Dendritic cell treated with granulocyte-macrophage colony-stimulating factor and Interleukin-4, amounts not matched to agents 40 ng/mL and 50 ng/mL, for 4 days (primary cell): Measurements from ENCODE around the gene LRRN2.

Source experiments
- H3K27ac Mint-ChIP-seq: one replicate; pipeline ENCODE4 v1.8.0; 2022; ENCODE audit warnings: mild to moderate bottlenecking, mixed read lengths
- H3K27me3 Mint-ChIP-seq: one replicate; pipeline ENCODE4 v1.8.0; 2022; ENCODE audit warnings: mild to moderate bottlenecking, mixed read lengths
- H3K36me3 Mint-ChIP-seq: one replicate; pipeline ENCODE4 v1.8.0; 2022; ENCODE audit warnings: low read depth, mixed read lengths
- H3K4me1 Mint-ChIP-seq: one replicate; pipeline ENCODE4 v1.8.0; 2022; ENCODE audit warnings: low read depth, mixed read lengths
- H3K4me3 Mint-ChIP-seq: one replicate; pipeline ENCODE4 v1.8.0; 2022; ENCODE audit warnings: mild to moderate bottlenecking, moderate library complexity, mixed read lengths
- H3K9me3 Mint-ChIP-seq: one replicate; pipeline ENCODE4 v1.8.0; 2022; ENCODE audit warnings: mixed read lengths
- intact Hi-C: fragments of 100-400 bp; cut with micrococcal nuclease; formaldehyde crosslinking; loops from one replicate; pipeline ENCODE4 v1.15.0; 2022

Gene LRRN2

GRCh38 chr1:204651843-204652421 is 33.6 kb downstream of the LRRN2 start:
- peaks cover 20% of the 10 kb centered on the region for H3K4me1 Mint-ChIP-seq
- H3K36me3 Mint-ChIP-seq: no peaks in the 10 kb centered on the region
- intact Hi-C loops: no loop called here
- H3K4me3 Mint-ChIP-seq: no peak overlapping the region
- no peak overlapping the region for H3K27ac Mint-ChIP-seq
- no peaks in the 10 kb centered on the region for H3K9me3 Mint-ChIP-seq
- H3K27me3 Mint-ChIP-seq: peaks cover 41% of the 10 kb centered on the region

- H3K36me3 Mint-ChIP-seq: no peaks in the 10 kb centered on the region
- intact Hi-C loops: no loop called here
- H3K4me3 Mint-ChIP-seq: no peak overlapping the region
- H3K27me3 Mint-ChIP-seq: peaks cover 43% of the 10 kb centered on the region
- peaks cover 20% of the 10 kb centered on the region for H3K4me1 Mint-ChIP-seq
- no peak overlapping the region for H3K27ac Mint-ChIP-seq
- H3K9me3 Mint-ChIP-seq: no peaks in the 10 kb centered on the region
These were observed 34.5 kb downstream of the LRRN2 start for GRCh38 chr1:204650911-204651570.

GRCh38 chr1:204649721-204650521 is 35.6 kb downstream of the LRRN2 start:
- H3K27ac Mint-ChIP-seq: no peak overlapping the region
- no peaks in the 10 kb centered on the region for H3K9me3 Mint-ChIP-seq
- H3K27me3 Mint-ChIP-seq: peaks cover 40% of the 10 kb centered on the region
- intact Hi-C loops: no loop called here
- H3K36me3 Mint-ChIP-seq: no peaks in the 10 kb centered on the region
- no peak overlapping the region for H3K4me3 Mint-ChIP-seq
- H3K4me1 Mint-ChIP-seq: peaks cover 20% of the 10 kb centered on the region

GRCh38 chr1:204648576-204648975 is 37.0 kb downstream of the LRRN2 start:
- Mint-ChIP-seq H3K27ac (no peak overlapping the region), H3K4me1 (peaks cover 20% of the 10 kb centered on the region), H3K4me3 (no peak overlapping the region), H3K27me3 (peaks cover 46% of the 10 kb centered on the region), H3K36me3 (no peaks in the 10 kb centered on the region), H3K9me3 (no peaks in the 10 kb centered on the region)
- intact Hi-C loops: no loop called here

- Mint-ChIP-seq H3K27me3 (peaks cover 41% of the 10 kb centered on the region), H3K9me3 (no peaks in the 10 kb centered on the region), H3K36me3 (no peaks in the 10 kb centered on the region), H3K4me3 (no peak overlapping the region), H3K27ac (no peak overlapping the region), H3K4me1 (peaks cover 20% of the 10 kb centered on the region)
- intact Hi-C loops: no loop called here
These were observed 37.8 kb downstream of the LRRN2 start for GRCh38 chr1:204647805-204648153.

GRCh38 chr1:204647114-204647804 is 38.3 kb downstream of the LRRN2 start:
- Mint-ChIP-seq H3K4me1 (peaks cover 20% of the 10 kb centered on the region), H3K4me3 (no peak overlapping the region), H3K27ac (no peak overlapping the region), H3K9me3 (no peaks in the 10 kb centered on the region), H3K27me3 (peaks cover 41% of the 10 kb centered on the region), H3K36me3 (no peaks in the 10 kb centered on the region)
- intact Hi-C loops: no loop called here

- Mint-ChIP-seq H3K27me3 (peaks cover 26% of the 10 kb centered on the region), H3K36me3 (no peaks in the 10 kb centered on the region), H3K27ac (no peak overlapping the region), H3K4me3 (no peak overlapping the region), H3K4me1 (peaks cover 20% of the 10 kb centered on the region), H3K9me3 (no peaks in the 10 kb centered on the region)
- intact Hi-C loops: no loop called here
These were observed 39.9 kb downstream of the LRRN2 start for GRCh38 chr1:204645666-204646065.

- H3K27ac Mint-ChIP-seq: no peak overlapping the region
- no peaks in the 10 kb centered on the region for H3K9me3 Mint-ChIP-seq
- H3K36me3 Mint-ChIP-seq: no peaks in the 10 kb centered on the region
- peaks cover 21% of the 10 kb centered on the region for H3K27me3 Mint-ChIP-seq
- intact Hi-C loops: no loop called here
- H3K4me1 Mint-ChIP-seq: peaks cover 20% of the 10 kb centered on the region
- H3K4me3 Mint-ChIP-seq: no peak overlapping the region
These were observed 40.3 kb downstream of the LRRN2 start for GRCh38 chr1:204645251-204645650.

GRCh38 chr1:204643503-204643902 is 42.0 kb downstream of the LRRN2 start:
- peaks cover 18% of the 10 kb centered on the region for H3K27me3 Mint-ChIP-seq
- intact Hi-C loops: no loop called here
- no peak overlapping the region for H3K27ac Mint-ChIP-seq
- H3K4me1 Mint-ChIP-seq: peaks cover 10% of the 10 kb centered on the region
- H3K9me3 Mint-ChIP-seq: no peaks in the 10 kb centered on the region
- H3K4me3 Mint-ChIP-seq: no peak overlapping the region
- no peaks in the 10 kb centered on the region for H3K36me3 Mint-ChIP-seq

GRCh38 chr1:204641936-204642335 is 43.6 kb downstream of the LRRN2 start:
- H3K27ac Mint-ChIP-seq: no peak overlapping the region
- intact Hi-C loops: no loop called here
- H3K36me3 Mint-ChIP-seq: no peaks in the 10 kb centered on the region
- peaks cover 18% of the 10 kb centered on the region for H3K27me3 Mint-ChIP-seq
- no peaks in the 10 kb centered on the region for H3K9me3 Mint-ChIP-seq
- no peaks in the 10 kb centered on the region for H3K4me1 Mint-ChIP-seq
- H3K4me3 Mint-ChIP-seq: no peak overlapping the region

- intact Hi-C loops: no loop called here
- H3K27me3 Mint-ChIP-seq: peaks cover 18% of the 10 kb centered on the region
- H3K36me3 Mint-ChIP-seq: no peaks in the 10 kb centered on the region
- no peak overlapping the region for H3K27ac Mint-ChIP-seq
- H3K9me3 Mint-ChIP-seq: no peaks in the 10 kb centered on the region
- no peak overlapping the region for H3K4me3 Mint-ChIP-seq
- no peaks in the 10 kb centered on the region for H3K4me1 Mint-ChIP-seq
These were observed 44.1 kb downstream of the LRRN2 start for GRCh38 chr1:204641455-204641854.

GRCh38 chr1:204640578-204640977 is 45.0 kb downstream of the LRRN2 start:
- Mint-ChIP-seq H3K27me3 (peaks cover 14% of the 10 kb centered on the region), H3K36me3 (no peaks in the 10 kb centered on the region), H3K27ac (no peak overlapping the region), H3K4me1 (no peaks in the 10 kb centered on the region), H3K9me3 (no peaks in the 10 kb centered on the region), H3K4me3 (no peak overlapping the region)
- intact Hi-C loops: no loop called here

GRCh38 chr1:204634260-204634910 is 51.2 kb downstream of the LRRN2 start:
- Mint-ChIP-seq H3K4me3 (no peak overlapping the region), H3K27ac (no peak overlapping the region), H3K27me3 (peaks cover 10% of the 10 kb centered on the region), H3K36me3 (no peaks in the 10 kb centered on the region), H3K9me3 (peaks cover 5% of the 10 kb centered on the region), H3K4me1 (no peaks in the 10 kb centered on the region)
- intact Hi-C loops: no loop called here

GRCh38 chr1:204633665-204634064 is 51.9 kb downstream of the LRRN2 start:
- H3K27ac Mint-ChIP-seq: no peak overlapping the region
- intact Hi-C loops: no loop called here
- peaks cover 12% of the 10 kb centered on the region for H3K9me3 Mint-ChIP-seq
- H3K27me3 Mint-ChIP-seq: peaks cover 12% of the 10 kb centered on the region
- H3K4me1 Mint-ChIP-seq: no peaks in the 10 kb centered on the region
- H3K4me3 Mint-ChIP-seq: no peak overlapping the region
- no peaks in the 10 kb centered on the region for H3K36me3 Mint-ChIP-seq
